T-helper 9 cell (primary cell): ENCODE results near the gene NUCB1.
A peak's percentile ranks its signal among the peaks of the same experiment; 100 is the strongest.
"Not testable (repeated sequence)": the region's sequence is repeated elsewhere in the genome, so short reads cannot be mapped to it uniquely, and the experiment has no call there.

Source experiments
- DNase-seq: peaks from one replicate; pipeline ENCODE4 v3.0.0-alpha.2; 2020

NUCB1 gene

DNA sequence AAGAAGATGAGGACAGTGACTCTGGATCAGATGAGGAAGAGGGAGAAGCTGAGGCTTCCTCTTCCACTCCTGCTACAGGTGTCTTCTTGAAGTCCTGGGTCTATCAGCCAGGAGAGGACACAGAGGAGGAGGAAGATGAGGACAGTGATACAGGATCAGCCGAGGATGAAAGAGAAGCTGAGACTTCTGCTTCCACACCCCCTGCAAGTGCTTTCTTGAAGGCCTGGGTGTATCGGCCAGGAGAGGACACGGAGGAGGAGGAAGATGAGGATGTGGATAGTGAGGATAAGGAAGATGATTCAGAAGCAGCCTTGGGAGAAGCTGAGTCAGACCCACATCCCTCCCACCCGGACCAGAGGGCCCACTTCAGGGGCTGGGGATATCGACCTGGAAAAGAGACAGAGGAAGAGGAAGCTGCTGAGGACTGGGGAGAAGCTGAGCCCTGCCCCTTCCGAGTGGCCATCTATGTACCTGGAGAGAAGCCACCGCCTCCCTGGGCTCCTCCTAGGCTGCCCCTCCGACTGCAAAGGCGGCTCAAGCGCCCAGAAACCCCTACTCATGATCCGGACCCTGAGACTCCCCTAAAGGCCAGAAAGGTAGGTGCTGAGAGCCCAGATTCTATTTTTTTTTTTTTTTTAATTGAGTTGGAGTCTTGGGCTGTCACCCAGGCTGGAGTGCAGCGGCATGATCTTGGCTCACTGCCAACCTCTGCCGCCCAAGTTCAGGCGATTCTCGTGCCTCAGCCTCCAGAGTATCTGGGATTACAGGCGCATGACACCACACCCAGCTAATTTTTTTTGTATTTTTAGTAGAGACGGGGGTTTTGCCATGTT lies 25.6 kb upstream of the NUCB1 start:
- DNase-seq, result peak; percentile 62

DNA sequence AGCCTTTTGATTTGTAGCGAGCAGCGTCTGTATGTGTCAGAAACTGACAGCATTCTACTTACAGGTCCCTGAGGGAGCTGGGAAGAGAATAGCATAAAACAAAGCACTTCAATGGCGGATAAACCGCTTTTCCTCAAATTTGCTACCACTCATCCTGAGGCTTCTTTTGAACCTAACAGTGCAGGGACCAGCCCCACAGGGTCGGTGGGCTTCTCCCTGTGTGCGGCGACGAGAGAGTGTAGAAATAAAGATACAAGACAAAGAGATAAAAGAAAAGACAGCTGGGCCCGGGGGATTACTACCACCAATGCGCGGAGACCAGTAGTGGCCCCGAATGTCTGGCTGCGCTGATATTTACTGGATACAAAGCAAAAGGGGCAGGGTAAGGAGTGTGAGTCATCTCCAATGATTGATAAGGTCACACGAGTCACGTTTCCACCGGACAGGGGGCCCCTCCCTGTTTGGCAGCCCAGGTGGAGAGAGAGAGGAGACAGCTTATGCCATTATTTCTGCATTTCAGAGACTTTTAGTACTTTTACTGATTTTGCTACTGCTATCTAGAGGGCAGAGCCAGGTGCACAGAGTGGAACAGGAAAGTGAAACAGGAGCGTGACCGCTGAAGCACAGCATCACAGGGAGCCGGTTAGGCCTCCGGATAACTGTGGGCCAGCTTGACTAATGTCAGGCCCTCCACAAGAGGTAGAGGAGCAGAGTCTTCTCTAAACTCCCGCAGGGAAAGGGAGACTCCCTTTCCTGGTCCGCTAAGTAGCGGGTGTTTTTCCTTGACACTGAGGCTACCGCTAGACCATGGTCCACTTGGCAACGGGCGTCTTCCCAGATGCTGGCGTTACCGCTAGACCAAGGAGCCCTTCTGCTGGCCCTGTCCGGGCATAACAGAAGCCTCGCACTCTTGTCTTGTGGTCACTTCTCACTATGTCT lies 23.8 kb upstream of the NUCB1 start:
- DNase-seq, result not testable (repeated sequence)

DNA sequence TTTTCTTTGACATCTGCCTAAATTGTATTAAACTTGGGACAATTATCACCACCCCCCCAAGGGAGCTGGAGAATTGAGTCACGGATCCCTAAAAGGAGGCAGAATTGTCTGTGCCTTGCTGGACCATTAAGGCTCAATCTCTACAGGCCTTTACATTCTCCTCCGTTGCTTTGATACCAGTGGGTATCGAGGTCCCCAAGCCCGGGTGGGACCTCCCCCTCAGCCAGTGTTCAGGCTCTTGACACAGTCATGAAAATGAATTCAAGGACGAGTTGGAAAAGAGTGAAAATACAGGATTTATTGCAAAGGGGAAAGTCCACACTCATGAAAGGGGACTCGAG lies 22.3 kb upstream of the NUCB1 start:
- no peak for DNase-seq

DNA sequence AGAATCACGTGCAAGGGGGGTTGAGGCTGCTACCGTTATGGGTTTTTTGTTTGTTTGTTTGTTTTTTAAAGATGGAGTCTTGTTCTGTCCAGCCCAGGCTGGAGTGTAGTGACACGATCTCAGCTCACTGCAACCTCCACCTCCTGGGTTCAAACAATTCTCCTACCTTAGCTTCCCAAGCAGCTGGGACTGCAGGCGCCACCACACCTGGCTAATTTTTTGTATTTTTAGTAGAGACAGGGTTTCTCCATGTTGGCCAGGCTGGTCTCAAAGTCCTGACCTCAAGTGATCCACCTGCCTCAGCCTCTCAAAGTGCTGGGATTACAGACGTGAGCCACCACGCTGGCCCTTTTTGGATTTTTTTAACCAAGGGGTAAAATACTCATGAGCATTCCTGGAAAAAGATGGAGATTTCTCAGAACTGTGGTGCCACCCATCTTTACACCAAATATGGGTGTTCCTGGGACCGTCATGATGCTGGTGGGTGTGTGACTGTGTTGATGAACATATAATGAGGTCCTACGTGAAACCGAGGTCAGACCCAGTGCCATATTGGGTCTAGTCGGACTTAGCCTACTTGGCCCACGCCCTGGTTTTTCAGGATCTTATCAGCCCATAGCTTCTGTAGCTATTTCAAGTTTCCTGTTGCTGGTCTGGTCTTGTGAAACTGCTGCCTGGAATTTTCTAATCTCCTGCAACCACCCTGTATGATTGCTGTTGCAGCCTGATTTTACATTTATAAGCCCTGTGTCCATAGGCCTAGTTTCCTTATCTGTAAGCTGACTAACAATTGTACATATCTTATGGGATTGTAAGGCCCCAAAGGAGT lies 21.7 kb upstream of the NUCB1 start:
- DNase-seq, result no peak

DNA sequence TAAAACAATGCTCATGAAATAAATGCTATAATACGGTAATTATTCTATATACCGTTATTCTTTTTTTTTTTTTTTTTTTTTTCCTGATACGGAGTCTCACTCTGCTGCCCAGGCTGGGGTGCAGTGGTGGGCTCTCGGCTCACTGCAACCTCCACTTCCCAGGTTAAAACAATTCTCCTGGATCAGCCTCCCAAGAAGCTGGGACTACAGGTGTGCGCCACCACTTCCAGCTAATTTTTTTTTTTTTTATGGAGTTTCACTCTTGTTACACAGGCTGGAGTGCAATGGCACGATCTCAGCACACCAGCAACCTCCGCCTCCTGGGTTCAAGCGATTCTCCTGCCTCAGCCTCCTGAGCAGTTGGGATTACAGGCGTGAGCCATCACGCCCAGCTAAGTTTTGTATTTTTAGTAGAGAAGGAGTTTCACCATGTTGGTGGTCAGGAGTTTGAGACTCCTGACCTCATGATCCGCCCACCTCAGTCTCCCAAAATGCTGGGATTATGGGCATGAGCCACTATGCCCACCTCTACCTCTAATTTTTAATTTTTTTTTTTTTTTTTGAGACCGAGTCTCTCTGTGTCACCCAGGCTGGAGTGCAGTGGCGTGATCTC lies 21.0 kb upstream of the NUCB1 start:
- DNase-seq, result no peak

DNA sequence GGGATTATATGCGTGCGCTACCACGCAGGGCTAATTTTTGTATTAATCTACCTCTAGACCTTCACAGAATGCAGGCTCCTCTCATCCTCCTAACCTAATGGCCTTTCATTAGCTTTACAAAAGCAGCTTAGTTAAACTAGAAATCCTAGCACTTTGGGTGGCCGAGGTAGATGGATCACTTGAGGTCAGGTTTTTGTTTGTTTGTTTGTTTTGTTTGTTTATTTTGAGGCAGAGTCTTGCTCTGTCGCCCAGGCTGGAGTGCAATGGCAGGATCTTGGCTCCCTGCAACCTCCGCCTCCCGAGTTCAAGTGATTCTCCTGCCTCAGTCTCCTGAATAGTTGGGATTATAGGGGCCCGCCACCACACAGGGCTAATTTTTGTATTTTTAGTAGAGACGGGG lies 20.4 kb upstream of the NUCB1 start:
- not testable (repeated sequence) for DNase-seq

DNA sequence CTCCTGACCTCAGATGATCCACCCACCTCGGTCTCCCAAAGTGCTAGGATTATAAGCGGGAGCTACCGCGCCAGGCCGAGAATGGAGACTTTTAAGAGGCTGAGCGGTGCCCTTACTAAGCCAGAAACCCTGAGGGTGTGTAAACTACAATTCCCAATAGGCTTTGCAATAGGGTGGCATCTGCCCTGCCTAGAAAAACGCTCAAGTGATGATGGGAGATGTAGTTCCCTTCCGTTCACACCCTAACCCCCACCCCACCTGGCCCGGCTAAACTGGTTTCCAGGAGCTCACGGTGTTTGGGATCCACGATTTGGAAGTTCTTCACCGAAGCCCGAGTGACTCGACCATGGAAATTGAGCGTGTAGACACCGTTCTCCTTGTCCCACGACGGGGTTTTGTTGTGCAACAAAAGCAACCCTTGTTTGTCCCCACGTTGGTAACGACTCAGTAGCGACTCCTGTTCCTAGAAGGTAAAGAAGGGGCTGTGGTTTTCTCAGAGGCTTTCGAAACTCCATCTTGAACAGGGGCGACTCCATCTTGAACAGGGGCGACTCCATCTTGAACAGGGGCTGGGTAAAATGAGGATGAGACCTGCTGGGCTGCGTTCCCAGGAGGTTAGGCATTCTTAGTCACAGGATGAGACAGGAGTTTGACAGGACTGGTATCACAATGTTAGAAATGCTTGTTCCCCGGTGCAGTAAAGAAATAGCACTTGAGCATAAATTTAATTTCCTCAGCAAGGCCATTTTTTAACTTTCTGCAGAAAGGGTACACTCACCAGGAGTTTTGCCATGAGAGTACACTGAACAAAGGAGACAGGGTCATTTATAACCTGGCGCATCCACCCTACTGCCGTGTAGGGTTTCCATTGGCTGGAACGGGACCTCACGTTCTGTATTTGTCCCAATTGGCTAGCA lies 18.1 kb upstream of the NUCB1 start:
- no peak for DNase-seq

DNA sequence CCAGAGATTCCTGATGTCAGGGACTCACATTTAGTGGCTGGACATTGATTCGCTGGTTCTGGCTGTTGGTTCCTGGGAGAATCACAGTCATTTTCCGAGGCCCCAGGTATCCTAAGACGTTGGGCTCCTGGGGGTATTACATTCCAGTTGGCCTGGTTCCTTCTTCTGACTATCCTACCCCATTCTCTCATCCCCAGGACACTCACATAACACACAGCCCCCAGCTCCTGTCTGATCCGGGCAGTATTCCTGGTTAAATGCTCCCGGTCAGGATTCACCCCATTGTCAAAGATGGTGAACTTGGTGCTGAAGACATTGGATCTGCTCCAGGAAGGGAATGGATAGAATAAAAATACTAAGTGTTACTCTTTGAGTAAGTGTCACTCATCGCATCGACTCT lies 16.4 kb upstream of the NUCB1 start:
- DNase-seq, result no peak

DNA sequence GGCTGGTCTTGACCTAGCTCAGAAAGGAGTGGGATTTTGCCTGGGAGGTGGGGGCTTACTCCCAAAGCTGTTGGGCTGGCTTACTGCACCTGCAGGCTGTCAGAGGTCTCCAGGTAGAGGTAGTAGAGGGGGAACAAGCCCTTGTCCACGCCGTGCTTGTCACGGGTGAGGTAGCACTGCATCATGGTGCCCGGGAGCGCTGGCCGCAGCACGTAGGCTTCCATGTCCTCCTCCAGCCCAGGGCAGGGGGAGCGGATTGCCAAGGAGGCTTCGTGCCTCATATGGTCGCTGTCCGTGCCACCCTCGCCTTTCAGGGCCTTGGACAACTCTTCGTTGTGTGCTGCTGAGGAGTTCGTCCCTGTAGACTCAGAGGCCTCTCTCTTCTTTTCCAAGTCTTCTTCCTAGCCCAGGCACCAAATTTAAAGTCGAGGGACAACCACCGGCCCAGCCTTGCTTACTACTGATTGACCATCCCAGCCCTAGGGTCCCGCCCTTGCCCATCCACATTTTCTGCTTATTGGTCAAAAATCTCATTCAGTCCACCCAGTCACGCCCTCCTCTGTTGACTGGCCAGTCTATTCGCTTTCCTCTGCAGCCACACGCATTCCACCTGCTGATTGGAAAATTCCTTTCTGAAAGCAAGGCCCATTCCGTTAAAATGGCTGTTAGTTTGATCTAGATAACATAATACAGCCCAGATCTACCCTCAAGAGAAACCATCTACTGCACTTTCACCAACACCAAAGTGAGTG lies 12.1 kb upstream of the NUCB1 start:
- DNase-seq, result no peak

DNA sequence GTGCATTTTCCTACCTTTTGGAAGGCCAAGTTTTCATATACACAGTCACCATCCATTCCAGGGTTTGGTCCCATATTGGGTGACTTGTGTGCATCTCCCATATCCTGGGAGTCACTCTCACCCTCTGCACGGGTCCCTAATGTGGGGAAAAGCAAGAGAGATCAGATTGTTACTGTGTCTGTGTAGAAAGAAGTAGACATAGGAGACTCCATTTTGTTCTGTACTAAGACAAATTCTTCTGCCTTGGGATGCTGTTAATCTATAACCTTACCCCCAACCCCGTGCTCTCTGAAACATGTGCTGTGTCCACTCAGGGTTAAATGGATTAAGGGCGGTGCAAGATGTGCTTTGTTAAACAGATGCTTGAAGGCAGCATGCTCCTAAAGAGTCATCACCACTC lies 10.6 kb upstream of the NUCB1 start:
- not testable (repeated sequence) for DNase-seq

DNA sequence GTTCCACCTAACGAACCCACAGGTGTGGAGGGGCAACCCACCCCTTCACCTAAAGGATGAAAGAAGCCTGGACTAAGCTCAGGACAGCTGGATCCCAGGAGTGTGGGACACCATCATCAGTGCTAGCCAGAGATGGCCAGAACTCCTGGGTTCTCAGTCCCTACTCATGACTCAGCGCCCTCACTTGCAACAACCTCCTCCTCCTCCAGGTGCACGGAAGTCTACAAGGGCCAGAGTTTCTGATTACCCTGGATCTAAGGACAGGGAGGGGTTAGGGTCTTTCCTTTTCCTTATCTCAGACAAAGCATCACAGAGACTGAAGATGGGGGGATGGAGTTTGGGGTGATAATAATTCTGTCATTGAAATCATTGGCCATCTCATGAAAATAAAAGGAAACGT lies 9.6 kb upstream of the NUCB1 start:
- DNase-seq, result no peak

DNA sequence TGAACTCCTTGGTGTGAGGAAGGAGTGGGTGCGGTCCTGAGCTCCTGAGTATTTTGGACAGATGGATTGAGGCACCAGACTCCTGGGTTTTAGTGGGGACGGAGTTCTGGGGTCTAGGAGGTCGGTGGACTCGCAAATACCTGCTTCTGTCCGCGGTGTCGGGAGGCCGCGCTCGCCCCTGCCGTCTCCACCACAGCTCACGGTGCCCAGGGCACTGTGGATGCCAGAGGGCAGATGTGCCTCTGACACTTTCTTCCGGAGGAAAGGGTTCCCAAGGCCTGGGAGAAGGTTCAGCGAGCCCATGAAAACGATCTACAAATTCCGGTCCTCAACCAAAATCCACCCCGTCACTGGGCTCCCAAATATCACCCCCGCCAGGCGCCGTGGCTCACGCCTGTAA lies 4.9 kb upstream of the NUCB1 start:
- DNase-seq, result no peak

DNA sequence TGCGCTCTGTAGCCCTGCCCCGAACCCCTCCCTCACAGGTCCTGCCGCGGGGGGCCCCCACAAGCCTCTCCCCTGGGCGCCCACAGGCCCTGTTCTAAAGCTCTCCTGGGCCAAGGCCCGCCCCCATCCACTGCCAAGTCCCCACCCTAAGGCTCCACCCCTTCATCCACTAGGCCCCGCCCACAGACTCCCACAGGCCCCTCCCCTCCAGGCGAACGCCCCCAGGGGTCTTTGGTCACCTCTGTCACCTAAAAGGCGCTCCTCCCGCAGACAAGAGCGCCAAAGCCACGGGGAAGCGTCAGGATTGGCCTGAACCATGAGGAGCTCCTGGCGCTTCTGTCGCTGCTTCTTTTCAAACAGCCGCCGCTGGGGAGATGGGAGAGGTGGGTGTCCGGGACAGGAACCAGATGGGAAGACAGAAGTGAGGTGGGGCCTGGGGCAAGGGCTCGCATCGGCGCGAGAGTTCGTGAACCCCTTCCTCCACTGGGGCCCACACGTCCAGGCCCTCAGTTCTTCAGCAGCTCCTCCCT lies 3.9 kb upstream of the NUCB1 start:
- no peak for DNase-seq

DNA sequence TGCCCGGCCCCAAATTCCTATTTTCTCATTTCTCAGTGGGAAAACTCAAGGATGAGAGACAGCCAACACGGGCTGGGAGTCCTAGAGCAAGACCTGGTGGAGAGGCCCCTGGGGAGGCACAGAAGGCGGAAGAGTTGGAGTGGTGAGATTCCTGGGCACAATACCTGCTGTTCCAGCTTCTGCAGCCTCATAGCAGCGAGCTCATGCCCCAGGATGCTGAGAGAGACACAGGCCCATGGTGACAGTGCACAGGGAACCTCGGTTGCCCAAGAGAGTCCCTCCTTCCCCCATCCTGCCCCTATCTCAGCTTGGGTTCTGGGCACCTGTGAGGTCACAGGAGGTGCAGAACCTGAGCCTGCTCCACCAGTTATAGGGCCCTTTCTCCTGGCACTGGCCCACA lies 2.9 kb upstream of the NUCB1 start:
- no peak for DNase-seq

DNA sequence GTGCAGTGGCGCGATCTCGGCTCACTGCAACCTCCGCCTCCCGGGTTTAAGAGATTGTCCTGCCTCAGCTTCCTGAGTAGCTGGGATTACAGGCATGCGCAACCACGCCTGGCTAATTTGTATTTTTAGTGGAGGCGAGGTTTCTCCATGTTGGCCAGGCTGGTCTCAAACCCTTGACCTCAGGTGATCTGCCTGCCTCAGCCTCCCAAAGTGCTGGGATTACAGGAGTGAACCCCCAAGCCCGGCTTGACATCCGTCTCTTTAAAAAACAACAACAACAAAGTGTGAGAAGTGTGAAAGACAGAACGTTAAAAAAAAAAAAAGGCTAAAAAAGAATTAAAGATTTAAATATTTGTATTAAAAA lies 744 bp upstream of the NUCB1 start:
- DNase-seq, result not testable (repeated sequence)

DNA sequence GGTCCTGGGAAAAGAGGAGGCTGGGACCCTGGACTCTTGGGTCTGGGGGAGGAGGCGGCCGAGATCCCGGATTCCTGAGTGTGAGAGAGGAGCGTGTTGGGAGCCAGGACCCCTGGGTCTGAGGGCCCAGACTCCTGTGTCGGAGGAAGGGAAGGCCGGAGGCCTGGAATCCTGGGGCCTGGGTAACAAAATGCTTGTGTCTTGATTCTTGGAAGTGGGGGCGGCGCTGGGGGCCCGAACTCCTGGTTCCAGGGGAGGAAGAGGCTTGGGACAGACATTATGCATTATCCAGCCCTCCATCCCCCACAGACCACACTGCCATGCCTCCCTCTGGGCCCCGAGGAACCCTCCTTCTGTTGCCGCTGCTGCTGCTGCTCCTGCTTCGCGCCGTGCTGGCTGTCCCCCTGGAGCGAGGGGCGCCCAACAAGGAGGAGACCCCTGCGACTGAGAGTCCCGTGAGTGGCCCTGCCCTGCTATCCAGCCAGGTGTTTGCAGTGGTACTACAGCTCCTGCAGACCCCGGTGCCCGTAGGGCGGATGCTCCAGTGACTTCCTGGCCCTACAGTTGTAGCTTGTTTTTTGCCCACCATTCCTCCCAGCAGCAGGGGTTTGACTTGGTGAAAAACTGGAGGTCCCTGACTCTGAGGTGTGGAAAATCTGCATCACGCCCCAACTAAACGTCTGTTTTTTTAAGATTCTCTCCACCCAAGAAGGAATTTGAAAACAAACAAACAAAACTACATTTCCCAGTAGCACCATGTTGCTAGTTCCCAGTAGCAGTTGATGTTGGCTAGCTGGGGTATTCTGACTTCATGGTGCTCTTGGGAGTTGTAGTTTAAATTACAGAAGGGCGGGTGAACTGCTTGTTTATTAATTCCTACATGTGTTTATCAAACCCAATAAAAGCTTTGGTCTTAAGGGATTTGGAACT lies 630 bp downstream of the NUCB1 start:
- no peak for DNase-seq

DNA sequence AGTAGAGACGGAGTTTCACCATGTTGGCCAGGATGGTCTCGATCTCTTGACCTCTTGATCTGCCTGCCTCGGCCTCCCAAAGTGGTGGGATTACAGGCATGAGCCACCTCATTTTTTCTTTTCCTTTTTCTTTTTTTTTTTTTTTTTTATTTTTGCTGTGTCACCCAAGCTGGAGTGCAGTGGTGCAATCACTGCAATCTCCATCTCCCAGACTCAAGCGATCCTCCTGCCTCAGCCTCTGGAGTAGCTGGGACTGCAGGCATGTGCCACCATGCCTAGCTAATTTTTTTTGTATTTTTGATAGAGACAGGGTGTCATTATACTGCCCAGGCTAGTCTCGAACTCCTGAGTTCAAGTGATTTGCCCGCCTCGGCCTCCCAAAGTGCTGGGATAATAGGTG lies 2.2 kb downstream of the NUCB1 start:
- DNase-seq, result not testable (repeated sequence)

DNA sequence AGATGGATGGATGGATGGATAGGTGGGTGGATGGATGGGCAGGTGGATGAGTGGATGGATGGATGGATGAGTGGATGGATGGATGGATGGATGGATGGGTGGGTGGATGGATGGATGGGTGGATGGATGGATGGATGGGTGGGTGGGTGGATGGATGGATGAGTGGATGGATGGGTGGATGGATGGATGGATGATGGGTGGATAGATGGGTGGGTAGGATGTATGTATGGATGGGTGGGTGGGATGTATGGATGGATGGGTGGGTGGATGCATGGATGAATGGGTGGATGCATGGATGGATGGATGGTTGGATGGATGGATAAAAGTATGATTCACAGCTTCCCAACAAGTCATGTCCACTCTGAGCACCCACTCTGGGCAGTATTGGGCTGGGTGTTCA lies 3.7 kb downstream of the NUCB1 start:
- not testable (repeated sequence) for DNase-seq

DNA sequence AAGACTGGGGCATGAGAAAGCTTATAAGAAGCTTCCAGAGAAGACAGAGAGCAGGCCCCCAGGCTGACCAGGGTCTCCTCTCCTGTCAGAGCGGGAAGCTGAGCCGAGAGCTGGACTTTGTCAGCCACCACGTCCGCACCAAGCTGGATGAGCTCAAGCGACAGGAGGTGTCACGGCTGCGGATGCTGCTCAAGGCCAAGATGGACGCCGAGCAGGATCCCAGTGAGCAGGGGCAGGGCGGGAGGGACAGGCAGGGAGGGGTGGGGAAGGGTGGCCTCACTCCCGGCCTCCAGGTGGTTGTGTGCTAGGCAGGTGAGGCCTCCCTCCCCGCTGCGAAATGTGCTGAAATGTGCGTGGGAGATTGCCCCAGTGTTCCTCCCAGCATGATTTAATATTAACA lies 5.6 kb downstream of the NUCB1 start:
- no peak for DNase-seq
